RWPE2 (cell line): ENCODE data around the gene KCNIP1.

ENCODE experiments used
- ATAC-seq: fragments of 200-7000 bp; cut with Tn5 transposase; 3 replicates; pipeline ENCODE4 v1.9.1; 2021; ENCODE audit warnings: low read depth
- DNase-seq: peaks from one replicate; pipeline ENCODE4 v3.0.0-alpha.2; 2020; ENCODE audit warnings: low spot score
- H3K27ac ChIP-seq: fragments of 450-650 bp; 2 replicates; pipeline ENCODE4 v1.5.1; 2017; ENCODE audit warnings: mild to moderate bottlenecking; ENCODE audit not compliant: poor library complexity, severe bottlenecking
- H3K27me3 ChIP-seq: fragments of 250-450 bp; sonication (Bioruptor Pico); 2 replicates; pipeline ENCODE4 v1.5.1; 2021; ENCODE audit warnings: mild to moderate bottlenecking, moderate library complexity; ENCODE audit not compliant: insufficient read depth, poor library complexity, severe bottlenecking
- H3K36me3 ChIP-seq: fragments of 250-450 bp; sonication (Bioruptor Pico); 2 replicates; pipeline ENCODE4 v1.5.1; 2020; ENCODE audit warnings: low read depth, mild to moderate bottlenecking, moderate library complexity
- H3K4me1 ChIP-seq: fragments of 250-450 bp; sonication (Bioruptor Pico); 2 replicates; pipeline ENCODE4 v1.5.1; 2021; ENCODE audit warnings: mild to moderate bottlenecking, moderate library complexity; ENCODE audit not compliant: insufficient read depth, poor library complexity, severe bottlenecking
- H3K4me3 ChIP-seq: fragments of 250-450 bp; sonication (Bioruptor Pico); 2 replicates; pipeline ENCODE4 v1.5.1; 2021; ENCODE audit warnings: mild to moderate bottlenecking, moderate library complexity; ENCODE audit not compliant: severe bottlenecking
- H3K9me3 ChIP-seq: fragments of 250-450 bp; sonication (Bioruptor Pico); 2 replicates; pipeline ENCODE4 v1.5.1; 2021; ENCODE audit warnings: mild to moderate bottlenecking, moderate library complexity; ENCODE audit not compliant: severe bottlenecking
- TF ChIP-seq, protein P1 (sequence below): fragments of 450-650 bp; IDR thresholded peaks from one replicate; pipeline ENCODE4 v1.5.1; 2017; ENCODE audit warnings: mild to moderate bottlenecking, moderate library complexity; ENCODE audit not compliant: poor library complexity, severe bottlenecking

The KCNIP1 gene

DNA sequence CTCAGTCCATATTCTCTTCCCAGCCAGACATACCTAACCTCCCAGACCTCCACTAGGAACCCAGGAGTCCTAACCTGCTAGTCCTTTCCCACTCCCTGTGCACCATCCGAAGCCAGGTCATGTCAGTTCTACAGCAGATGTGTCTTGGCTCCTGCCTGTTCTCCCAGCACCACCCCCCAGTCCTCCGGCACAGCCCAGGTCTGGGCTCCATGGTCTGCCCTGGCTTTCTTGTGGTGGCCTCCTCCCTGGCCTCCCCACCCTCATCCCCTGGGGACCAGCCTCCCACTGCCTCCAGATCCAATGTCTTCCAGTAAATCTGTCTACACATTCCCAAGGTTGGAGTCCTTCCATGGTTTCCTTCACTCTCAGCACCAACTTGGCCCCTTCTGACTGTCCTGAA lies 20.0 kb downstream of the KCNIP1 start:
- ATAC-seq: no peak
- Histone ChIP-seq H3K27ac (no peak overlapping the region), H3K4me3 (no peak overlapping the region), H3K4me1 (peaks cover 12% of the 10 kb centered on the region), H3K9me3 (no peaks in the 10 kb centered on the region), H3K36me3 (no peaks in the 10 kb centered on the region), H3K27me3 (no peaks in the 10 kb centered on the region)
- DNase-seq: peak; percentile 35
- TF ChIP-seq, protein P1, sequence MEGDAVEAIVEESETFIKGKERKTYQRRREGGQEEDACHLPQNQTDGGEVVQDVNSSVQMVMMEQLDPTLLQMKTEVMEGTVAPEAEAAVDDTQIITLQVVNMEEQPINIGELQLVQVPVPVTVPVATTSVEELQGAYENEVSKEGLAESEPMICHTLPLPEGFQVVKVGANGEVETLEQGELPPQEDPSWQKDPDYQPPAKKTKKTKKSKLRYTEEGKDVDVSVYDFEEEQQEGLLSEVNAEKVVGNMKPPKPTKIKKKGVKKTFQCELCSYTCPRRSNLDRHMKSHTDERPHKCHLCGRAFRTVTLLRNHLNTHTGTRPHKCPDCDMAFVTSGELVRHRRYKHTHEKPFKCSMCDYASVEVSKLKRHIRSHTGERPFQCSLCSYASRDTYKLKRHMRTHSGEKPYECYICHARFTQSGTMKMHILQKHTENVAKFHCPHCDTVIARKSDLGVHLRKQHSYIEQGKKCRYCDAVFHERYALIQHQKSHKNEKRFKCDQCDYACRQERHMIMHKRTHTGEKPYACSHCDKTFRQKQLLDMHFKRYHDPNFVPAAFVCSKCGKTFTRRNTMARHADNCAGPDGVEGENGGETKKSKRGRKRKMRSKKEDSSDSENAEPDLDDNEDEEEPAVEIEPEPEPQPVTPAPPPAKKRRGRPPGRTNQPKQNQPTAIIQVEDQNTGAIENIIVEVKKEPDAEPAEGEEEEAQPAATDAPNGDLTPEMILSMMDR: no peak

DNA sequence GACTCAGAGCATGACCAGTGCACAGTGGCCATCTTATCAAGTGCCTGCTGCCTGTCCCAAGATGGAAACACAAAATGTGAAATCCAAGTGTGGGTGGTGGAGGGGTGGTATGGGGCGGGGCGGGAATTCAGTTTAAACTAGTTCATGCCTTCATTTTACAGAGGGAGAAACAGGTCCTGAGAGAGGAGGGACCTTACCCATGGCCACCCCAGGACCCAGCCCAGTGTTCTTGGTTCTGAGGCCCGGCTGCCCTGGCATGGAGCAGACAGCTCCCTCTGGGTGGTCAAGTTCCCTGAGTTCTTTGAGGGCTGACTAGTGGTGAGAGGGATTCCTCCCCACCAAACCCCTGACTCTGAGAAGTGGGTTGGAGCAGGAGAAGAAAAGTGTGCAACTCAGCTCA lies 20.8 kb downstream of the KCNIP1 start:
- Histone ChIP-seq H3K27me3 (no peaks in the 10 kb centered on the region), H3K4me1 (peaks cover 12% of the 10 kb centered on the region), H3K4me3 (no peak overlapping the region), H3K36me3 (no peaks in the 10 kb centered on the region), H3K9me3 (no peaks in the 10 kb centered on the region), H3K27ac (no peak overlapping the region)
- TF ChIP-seq, protein P1: no peak
- DNase-seq (peak; percentile 51), ATAC-seq (no peak)

DNA sequence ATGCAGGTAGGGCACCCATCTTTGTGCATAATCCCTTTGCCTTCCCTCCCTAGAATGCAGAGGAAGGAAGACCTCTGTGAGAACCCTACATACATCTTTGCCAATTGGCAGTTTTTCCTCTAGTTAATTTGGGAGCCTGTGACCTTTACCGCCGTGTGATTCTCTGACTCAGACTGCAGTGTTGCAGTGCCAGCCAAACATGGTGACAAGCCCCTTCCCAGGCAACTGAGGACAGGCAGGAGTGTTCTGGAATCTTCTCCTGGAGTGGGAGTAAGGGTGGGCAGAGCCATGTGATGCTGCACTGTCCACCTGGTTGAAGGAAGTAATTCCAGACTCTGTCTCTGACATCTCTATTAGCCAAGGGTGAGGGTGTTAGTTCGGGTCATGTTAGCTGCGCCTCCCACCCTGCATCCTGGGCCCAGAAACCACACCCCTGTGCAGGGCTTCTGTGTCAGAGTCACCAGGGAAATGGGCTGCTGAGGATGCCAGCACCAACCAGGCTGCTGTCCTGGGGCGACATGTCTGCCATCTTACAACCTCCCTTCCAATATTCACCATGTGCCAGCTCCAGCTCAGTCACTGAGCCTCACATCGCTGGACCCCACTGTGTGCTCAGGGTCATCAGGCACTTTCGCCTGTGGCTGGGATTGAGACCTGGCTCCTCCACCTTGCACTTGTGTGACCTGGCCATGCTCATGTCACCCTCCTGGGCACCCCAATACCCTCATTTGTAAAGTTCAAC lies 21.8 kb downstream of the KCNIP1 start:
- TF ChIP-seq, protein P1: no peak
- Histone ChIP-seq H3K27ac (no peak overlapping the region), H3K4me3 (no peak overlapping the region), H3K27me3 (peaks cover 4% of the 10 kb centered on the region), H3K4me1 (peaks cover 12% of the 10 kb centered on the region), H3K36me3 (no peaks in the 10 kb centered on the region), H3K9me3 (no peaks in the 10 kb centered on the region)
- DNase-seq (peak; percentile 29), ATAC-seq (no peak)

DNA sequence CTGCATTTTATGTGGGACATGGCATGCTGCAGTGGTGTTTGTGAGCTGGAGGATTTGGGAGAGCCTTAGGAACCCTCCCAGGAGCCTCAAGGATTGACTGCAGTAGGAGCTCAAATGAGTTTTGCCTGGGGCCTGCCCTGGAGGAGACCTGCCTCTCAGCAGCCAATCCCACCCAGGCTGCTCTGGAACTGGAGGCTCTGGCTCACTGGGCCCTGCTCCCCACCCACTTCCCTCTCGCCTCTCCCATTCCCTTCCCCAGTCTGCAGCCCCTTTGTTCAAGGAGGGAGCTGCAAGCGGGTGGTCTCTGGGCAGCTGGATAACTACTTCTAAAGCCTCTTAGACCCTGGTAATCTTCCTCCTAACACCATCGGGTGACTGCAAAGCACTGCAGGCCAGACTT lies 24.2 kb downstream of the KCNIP1 start:
- H3K4me3 ChIP-seq: no peak overlapping the region
- peaks cover 4% of the 10 kb centered on the region for H3K27me3 ChIP-seq
- H3K27ac ChIP-seq: no peak overlapping the region
- no peaks in the 10 kb centered on the region for H3K36me3 ChIP-seq
- TF ChIP-seq, protein P1: no peak
- ATAC-seq (no peak), DNase-seq (no peak)
- H3K9me3 ChIP-seq: no peaks in the 10 kb centered on the region
- H3K4me1 ChIP-seq: peaks cover under 1% of the 10 kb centered on the region

DNA sequence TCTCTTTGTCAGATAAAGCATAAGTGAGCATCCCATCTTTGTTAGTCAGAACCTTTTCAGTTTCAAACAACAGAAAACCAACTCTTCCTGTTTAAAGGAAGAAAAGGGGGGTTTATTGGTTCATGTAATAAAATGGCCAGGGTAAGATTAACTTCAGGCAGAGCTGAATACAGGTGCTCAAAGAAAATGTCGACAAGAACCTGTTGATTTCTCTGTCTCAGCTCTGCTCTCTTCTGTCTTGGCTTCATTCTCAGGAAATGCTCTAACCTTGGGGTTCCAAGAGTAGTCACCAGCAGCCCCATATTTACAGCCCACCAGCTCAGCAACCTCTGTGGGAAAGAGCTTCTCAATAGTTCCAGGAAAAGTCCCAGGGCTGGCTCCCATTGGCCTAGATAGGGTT lies 25.2 kb downstream of the KCNIP1 start:
- Histone ChIP-seq H3K36me3 (no peaks in the 10 kb centered on the region), H3K27me3 (peaks cover 10% of the 10 kb centered on the region), H3K4me3 (no peak overlapping the region), H3K9me3 (no peaks in the 10 kb centered on the region), H3K4me1 (no peaks in the 10 kb centered on the region), H3K27ac (no peak overlapping the region)
- DNase-seq: no peak
- TF ChIP-seq, protein P1: no peak
- ATAC-seq: no peak
